Left lung (tissue), 10 donors: ENCODE data around the gene PEX5L. TPM values are rescaled to one million over a fixed set of nuclear protein-coding genes. Genes with fewer than 3 reads are reported as not detected.

Source experiments
- ATAC-seq: fragments of 200-7000 bp; cut with Tn5 transposase; one replicate; pipeline ENCODE4 v1.9.1; 2020; ENCODE audit warnings: moderate library complexity
- DNase-seq, 4 donors: peaks; one replicate each; pipeline ENCODE4 v3.0.0-alpha.2; 2013 to 2020
- H3K27ac ChIP-seq, 2 donors: fragments of 200-600 bp; sonication (generic) in 1 of 2; one replicate each; pipeline versions ENCODE4 v1.5.0 to v1.8.0; 2020 to 2021
- H3K27me3 ChIP-seq, 2 donors: fragments of 200-600 bp; sonication (generic) in 1 of 2; one replicate each; pipeline versions ENCODE4 v1.5.0 to v1.8.0; 2020 to 2021
- H3K36me3 ChIP-seq, 2 donors: fragments of 200-600 bp; sonication (generic) in 1 of 2; one replicate each; pipeline versions ENCODE4 v1.5.0 to v1.8.0; 2020 to 2021
- H3K4me1 ChIP-seq, 2 donors: fragments of 200-600 bp; one replicate each; pipeline ENCODE4 v1.8.0; 2021
- H3K4me3 ChIP-seq, 2 donors: fragments of 200-600 bp; sonication (generic) in 1 of 2; one replicate each; pipeline versions ENCODE4 v1.5.0 to v1.8.0; 2020 to 2021; ENCODE audit warnings: mild to moderate bottlenecking in 1 of 2
- H3K9me3 ChIP-seq, 2 donors: fragments of 200-600 bp; sonication (generic) in 1 of 2; one replicate each; pipeline versions ENCODE4 v1.5.0 to v1.8.0; 2020 to 2021
- CTCF ChIP-seq, 2 donors: fragments of 200-600 bp; sonication (generic) in 1 of 2; IDR thresholded peaks; one replicate each; pipeline versions ENCODE4 v1.5.0 to v1.8.0; 2021; ENCODE audit warnings: antibody characterized with exemption in 2 of 2
- intact Hi-C, 2 donors: fragments of 100-400 bp; cut with DNase I; formaldehyde crosslinking; loops; one replicate each; pipeline versions ENCODE4 v1.11.2 to v1.14.2; 2022
- polyA plus RNA-seq, 6 donors: library from polyadenylated mRNA; unstranded; fragments of 120-200 nt; gene quantifications; one replicate each; pipeline ENCODE4 v1.2.1, GENCODE V29; 2013; ENCODE audit not compliant: insufficient read length in 6 of 6
- total RNA-seq, 2 donors: library from RNA; stranded (reverse); fragmentation: NEBNext Ultra II Directional; extraction: Animal tissue kit (Norgen Biotek cat#: 25700); gene quantifications; one replicate each; pipeline ENCODE4 v1.2.1, GENCODE V29; 2021
- donor health status: DM: no; HTN: yes; CAD: no.
- donor health status: DM: no; HTN: no; CAD: no.

The PEX5L gene
- total and polyA plus RNA-seq, 8 donors = 0.33 to 0.63 (median 0.49) TPM; not detected in 2

- H3K27me3 ChIP-seq = peaks cover 0 to 4% of the 10 kb centered on the region in 2 donors
- ATAC-seq = no peak
- H3K4me3 ChIP-seq = no peak overlapping the region
- no peaks in the 10 kb centered on the region for H3K9me3 ChIP-seq
- intact Hi-C loops = no loop called here
- no peak overlapping the region for H3K27ac ChIP-seq
- TF ChIP-seq CTCF (IDR thresholded peaks at IDR 0.05) = no peak
- no peaks in the 10 kb centered on the region for H3K4me1 ChIP-seq
- H3K36me3 ChIP-seq = no peaks in the 10 kb centered on the region
- no peak for DNase-seq
Observed at GRCh38 chr3:179809639-179810038, 227.1 kb downstream of the PEX5L start.

- H3K9me3 ChIP-seq = no peaks in the 10 kb centered on the region
- no peaks in the 10 kb centered on the region for H3K36me3 ChIP-seq
- ATAC-seq (no peak), DNase-seq (no peak)
- no peak overlapping the region for H3K4me3 ChIP-seq
- intact Hi-C loops = no loop called here
- H3K4me1 ChIP-seq = no peaks in the 10 kb centered on the region
- no peak for TF ChIP-seq CTCF (IDR thresholded peaks at IDR 0.05)
- no peak overlapping the region for H3K27ac ChIP-seq
- peaks cover 0 to 4% of the 10 kb centered on the region in 2 donors for H3K27me3 ChIP-seq
Observed at GRCh38 chr3:179807588-179807987, 229.1 kb downstream of the PEX5L start.

- H3K27ac ChIP-seq = no peak overlapping the region
- ATAC-seq = no peak
- H3K4me3 ChIP-seq = no peak overlapping the region
- no peaks in the 10 kb centered on the region for H3K36me3 ChIP-seq
- no peaks in the 10 kb centered on the region for H3K4me1 ChIP-seq
- DNase-seq = no peak
- no peaks in the 10 kb centered on the region for H3K9me3 ChIP-seq
- intact Hi-C loops = no loop called here
- no peak for TF ChIP-seq CTCF (IDR thresholded peaks at IDR 0.05)
- peaks cover 0 to 4% of the 10 kb centered on the region in 2 donors for H3K27me3 ChIP-seq
Observed at GRCh38 chr3:179806177-179806576, 230.6 kb downstream of the PEX5L start.

- Histone ChIP-seq H3K9me3 (no peaks in the 10 kb centered on the region), H3K4me1 (no peaks in the 10 kb centered on the region), H3K4me3 (no peak overlapping the region), H3K27ac (no peak overlapping the region), H3K36me3 (no peaks in the 10 kb centered on the region), H3K27me3 (peaks cover 0 to 4% of the 10 kb centered on the region in 2 donors)
- ATAC-seq = no peak
- no peak for DNase-seq
- TF ChIP-seq CTCF (IDR thresholded peaks at IDR 0.05) = no peak
- intact Hi-C loops = no loop called here
Observed at GRCh38 chr3:179801856-179802255, 234.9 kb downstream of the PEX5L start.

GRCh38 chr3:179801263-179801662, 235.5 kb downstream of the PEX5L start:
- ATAC-seq = peak; percentile 62
- Histone ChIP-seq H3K4me1 (no peaks in the 10 kb centered on the region), H3K4me3 (no peak overlapping the region), H3K9me3 (no peaks in the 10 kb centered on the region), H3K27ac (no peak overlapping the region), H3K36me3 (no peaks in the 10 kb centered on the region), H3K27me3 (peaks cover 0 to 4% of the 10 kb centered on the region in 2 donors)
- DNase-seq = no peak
- no peak for TF ChIP-seq CTCF (IDR thresholded peaks at IDR 0.05)
- intact Hi-C loops = no loop called here
